H1 (cell line): Measurements from ENCODE around the gene WDR64. TPM values are rescaled to one million over a fixed set of nuclear protein-coding genes. Genes with fewer than 3 reads are reported as not detected.

Source experiments
- CTCF ChIA-PET: fragments of 300-600 bp; sonication (Branson Sonifier 250); formaldehyde crosslinking; loops from one replicate; lab custom pipeline; 2021; ENCODE audit not compliant: partially characterized antibody; lab: Charles Lee
- POLR2A ChIA-PET: fragments of 300-600 bp; sonication (Branson Sonifier 250); formaldehyde crosslinking; loops from one replicate; lab custom pipeline; 2021; ENCODE audit warnings: inconsistent platforms; ENCODE audit not compliant: partially characterized antibody; lab: Charles Lee
- DNase-seq, 2 experiments: peaks; one replicate each; pipeline versions ENCODE4 v3.0.0 to v3.0.0-alpha.2; 2010 to 2022; ENCODE audit warnings: low spot score in 2 of 2, low read depth in 1 of 2, mixed read lengths in 1 of 2
- FAIRE-seq: peaks from 2 replicates; lab custom pipeline; 2011; peaks lifted over from hg19 to GRCh38; lab: Jason Lieb, UNC
- H2AFZ ChIP-seq: 2 replicates; pipeline ENCODE4 v1.8.1; 2012; ENCODE audit warnings: low read length, inconsistent platforms
- H2AK5ac ChIP-seq: 2 replicates; pipeline ENCODE4 v1.6.1; 2013; ENCODE audit warnings: low read depth, low read length
- H2BK120ac ChIP-seq: replicated peaks from 2 replicates; pipeline ENCODE3; 2013; ENCODE audit warnings: low read depth, low read length, inconsistent platforms
- H2BK12ac ChIP-seq: 2 replicates; pipeline ENCODE4 v1.6.1; 2013; ENCODE audit warnings: low read depth, low read length
- H2BK15ac ChIP-seq: 2 replicates; pipeline ENCODE4 v1.6.1; 2013; ENCODE audit warnings: low read length
- H2BK20ac ChIP-seq: 2 replicates; pipeline ENCODE4 v1.6.1; 2013; ENCODE audit warnings: low read length
- H2BK5ac ChIP-seq: 2 replicates; pipeline ENCODE4 v1.6.1; 2013; ENCODE audit warnings: low read depth, low read length
- H3K14ac ChIP-seq: 2 replicates; pipeline ENCODE4 v1.6.1; 2013; ENCODE audit warnings: inconsistent platforms; ENCODE audit not compliant: insufficient read length
- H3K18ac ChIP-seq: 2 replicates; pipeline ENCODE4 v1.6.1; 2013; ENCODE audit warnings: low read length; ENCODE audit errors: extremely low read depth
- H3K23ac ChIP-seq: 2 replicates; pipeline ENCODE4 v1.6.1; 2013; ENCODE audit warnings: inconsistent platforms; ENCODE audit not compliant: insufficient read length
- H3K23me2 ChIP-seq: 2 replicates; pipeline ENCODE4 v1.6.1; 2013; ENCODE audit warnings: low read depth, low read length
- H3K27ac ChIP-seq: 2 replicates; pipeline ENCODE4 v1.6.1; 2011; ENCODE audit warnings: low read depth, low read length, inconsistent platforms
- H3K27me3 ChIP-seq, 4 experiments: replicated peaks in 1 of 4; 1 replicate in 1 of 4; 2 replicates in 3 of 4; pipeline versions ENCODE4 v1.6.1 to v1.8.1; 2011 to 2013; ENCODE audit warnings: low read length in 3 of 4, mild to moderate bottlenecking in 3 of 4, inconsistent platforms in 2 of 4, mixed read lengths in 2 of 4, moderate library complexity in 1 of 4; ENCODE audit not compliant: control insufficient read depth in 3 of 4, insufficient read depth in 3 of 4; ENCODE audit errors: extremely low read depth in 1 of 4
- H3K36me3 ChIP-seq, 4 experiments: 2 replicates each; pipeline versions ENCODE4 v1.6.1 to v1.8.1; 2011 to 2013; ENCODE audit warnings: mild to moderate bottlenecking in 4 of 4, low read length in 3 of 4, moderate library complexity in 2 of 4, control low read depth in 1 of 4, inconsistent platforms in 1 of 4; ENCODE audit not compliant: insufficient read depth in 4 of 4, control insufficient read depth in 2 of 4
- H3K4ac ChIP-seq: replicated peaks from 2 replicates; pipeline ENCODE3; 2013; ENCODE audit warnings: low read length, low read depth, mixed read lengths, inconsistent platforms; ENCODE audit not compliant: insufficient read length
- H3K4me1 ChIP-seq, 4 experiments: replicated peaks in 1 of 4; 1 replicate in 1 of 4; 2 replicates in 3 of 4; pipeline versions ENCODE4 v1.6.1 to v1.8.1; 2011 to 2013; ENCODE audit warnings: low read length in 3 of 4, inconsistent platforms in 2 of 4, mixed read lengths in 1 of 4; ENCODE audit not compliant: insufficient read depth in 4 of 4, control insufficient read depth in 3 of 4
- H3K4me2 ChIP-seq, 2 experiments: 2 replicates each; pipeline versions ENCODE4 v1.6.1 to v1.8.1; 2011 to 2013; ENCODE audit warnings: low read depth in 2 of 2, low read length in 2 of 2, control low read depth in 1 of 2, inconsistent platforms in 1 of 2, mild to moderate bottlenecking in 1 of 2; ENCODE audit not compliant: insufficient read depth in 1 of 2
- H3K4me3 ChIP-seq, 4 experiments: fragments of 200-600, 300-600 bp in 1 of 4; sonication (generic), shearing (Covaris generic), sonication (Bioruptor Twin) in 1 of 4; 2 replicates each; pipeline versions ENCODE4 v1.5.1 to v1.8.1; 2011 to 2016; ENCODE audit warnings: low read length in 4 of 4, low read depth in 3 of 4, control low read depth in 2 of 4, inconsistent platforms in 2 of 4, mild to moderate bottlenecking in 2 of 4, mixed read lengths in 1 of 4, moderate library complexity in 1 of 4; ENCODE audit not compliant: insufficient read depth in 2 of 4; ENCODE audit errors: extremely low read depth in 1 of 4
- H3K56ac ChIP-seq: replicated peaks from 2 replicates; pipeline ENCODE3; 2013; ENCODE audit warnings: low read depth, mild to moderate bottlenecking, mixed read lengths, low read length, inconsistent platforms; ENCODE audit not compliant: insufficient read length
- H3K79me1 ChIP-seq: 2 replicates; pipeline ENCODE4 v1.6.1; 2013; ENCODE audit warnings: low read depth, low read length, control low read depth
- H3K79me2 ChIP-seq, 2 experiments: 2 replicates each; pipeline versions ENCODE4 v1.6.1 to v1.8.1; 2012 to 2013; ENCODE audit warnings: low read length in 2 of 2, mild to moderate bottlenecking in 2 of 2, inconsistent platforms in 1 of 2; ENCODE audit not compliant: insufficient read depth in 2 of 2, control insufficient read depth in 1 of 2
- H3K9ac ChIP-seq, 4 experiments: replicated peaks in 1 of 4; 1 replicate in 1 of 4; 2 replicates in 3 of 4; pipeline versions ENCODE4 v1.6.1 to v1.8.1; 2011 to 2013; ENCODE audit warnings: low read depth in 3 of 4, low read length in 3 of 4, control low read depth in 2 of 4, mild to moderate bottlenecking in 2 of 4, moderate library complexity in 2 of 4, inconsistent platforms in 1 of 4; ENCODE audit errors: extremely low read depth in 1 of 4
- H3K9me3 ChIP-seq, 2 experiments: 2 replicates each; pipeline versions ENCODE4 v1.6.1 to v1.8.1; 2012 to 2013; ENCODE audit warnings: mild to moderate bottlenecking in 2 of 2, moderate library complexity in 2 of 2, control low read depth in 1 of 2, inconsistent platforms in 1 of 2, low read depth in 1 of 2, low read length in 1 of 2, mixed read lengths in 1 of 2; ENCODE audit not compliant: insufficient read depth in 2 of 2
- H4K20me1 ChIP-seq, 2 experiments: replicated peaks in 1 of 2; 2 replicates each; pipeline versions ENCODE3 to v1.8.1; 2011 to 2013; ENCODE audit warnings: inconsistent platforms in 2 of 2, low read length in 2 of 2, mild to moderate bottlenecking in 1 of 2; ENCODE audit not compliant: insufficient read depth in 2 of 2, control insufficient read depth in 1 of 2
- H4K5ac ChIP-seq: 2 replicates; pipeline ENCODE4 v1.6.1; 2013; ENCODE audit warnings: low read length, low read depth, mixed read lengths, inconsistent platforms; ENCODE audit not compliant: insufficient read length
- H4K8ac ChIP-seq: 2 replicates; pipeline ENCODE4 v1.8.0; 2013; ENCODE audit warnings: mild to moderate bottlenecking, moderate library complexity, low read length, inconsistent platforms; ENCODE audit not compliant: insufficient read depth; ENCODE audit errors: extremely low read depth
- H4K91ac ChIP-seq: replicated peaks from 2 replicates; pipeline ENCODE3; 2013; ENCODE audit warnings: low read length, mixed read lengths, inconsistent platforms; ENCODE audit not compliant: insufficient read length
- BACH1 ChIP-seq: IDR thresholded peaks from 2 replicates; pipeline ENCODE4 v1.6.1; 2012; ENCODE audit warnings: low read length, improper control_type of control experiment
- CEBPB ChIP-seq: IDR thresholded peaks from 2 replicates; pipeline ENCODE4 v1.6.1; 2012; ENCODE audit warnings: low read depth, low read length
- HDAC6 ChIP-seq: IDR thresholded peaks from one replicate; pipeline ENCODE4 v1.7.1; 2012; ENCODE audit warnings: low read depth, mild to moderate bottlenecking, inconsistent platforms, low read length, moderate library complexity
- POLR2A ChIP-seq, 2 experiments: IDR thresholded peaks; 1 replicate in 1 of 2; 2 replicates in 1 of 2; pipeline ENCODE4 v1.6.1; 2011; ENCODE audit warnings: low read depth in 2 of 2, low read length in 2 of 2, mild to moderate bottlenecking in 2 of 2; ENCODE audit errors: control extremely low read depth in 1 of 2
- POU5F1 ChIP-seq: IDR thresholded peaks from 2 replicates; pipeline ENCODE4 v1.6.1; 2011; ENCODE audit warnings: low read depth, mild to moderate bottlenecking, low read length, moderate library complexity
- RNF2 ChIP-seq: fragments of 200-900, 300-1000 bp; sonication (generic); IDR thresholded peaks from 2 replicates; pipeline ENCODE4 v1.7.1; 2016; ENCODE audit warnings: borderline replicate concordance, low read depth, mild to moderate bottlenecking, antibody characterized with exemption, low read length; ENCODE audit not compliant: poor library complexity, severe bottlenecking; ENCODE audit errors: missing control alignments
- RXRA ChIP-seq: IDR thresholded peaks from 2 replicates; pipeline ENCODE4 v1.6.1; 2011; ENCODE audit warnings: low read depth, mild to moderate bottlenecking, low read length, moderate library complexity; ENCODE audit not compliant: insufficient read depth
- SAP30 ChIP-seq: fragments of 300-600 bp; sonication (generic); IDR thresholded peaks from 2 replicates; pipeline ENCODE4 v1.7.1; 2012; ENCODE audit warnings: low read length, moderate library complexity, mild to moderate bottlenecking, inconsistent platforms; ENCODE audit not compliant: insufficient read depth, insufficient replicate concordance
- SP2 ChIP-seq: IDR thresholded peaks from 2 replicates; pipeline ENCODE4 v1.6.1; 2012; ENCODE audit warnings: mild to moderate bottlenecking, low read length, inconsistent platforms
- SRF ChIP-seq: IDR thresholded peaks from 2 replicates; pipeline ENCODE4 v1.6.1; 2011; ENCODE audit warnings: mild to moderate bottlenecking, low read depth, low read length, moderate library complexity
- TCF12 ChIP-seq: IDR thresholded peaks from 2 replicates; pipeline ENCODE4 v1.6.1; 2011; ENCODE audit warnings: low read depth, mild to moderate bottlenecking, low read length
- polyA plus RNA-seq, 7 experiments: library from polyadenylated mRNA; depleted of rRNA in 3 of 7; stranded (reverse) in 5 of 7; unstranded in 2 of 7; fragments of >200 nt in 5 of 7; fragments of 200-250 nt in 2 of 7; gene quantifications; 1 replicate in 5 of 7; 2 replicates in 1 of 7; 4 replicates in 1 of 7; pipeline versions ENCODE4 v1.2.1 to v1.2.3, GENCODE V29; 2011 to 2013; ENCODE audit warnings: missing spikeins in 2 of 7, mixed read lengths in 2 of 7
- total RNA-seq: library from RNA; stranded (reverse); fragmentation: NEBNext Ultra II Directional; extraction: Animal tissue kit (Norgen Biotek cat#: 25700); gene quantifications from 2 replicates; pipeline ENCODE4 v1.2.1, GENCODE V29; 2021
- TF ChIP-seq, protein P1 (sequence below): IDR thresholded peaks from 2 replicates; pipeline ENCODE4 v1.6.1; 2011; ENCODE audit warnings: low read length, improper control_type of control experiment
- TF ChIP-seq, protein P2 (sequence below): IDR thresholded peaks from 2 replicates; pipeline ENCODE4 v1.6.1; 2012; ENCODE audit warnings: low read length, inconsistent platforms

Gene WDR64
- total and polyA plus RNA-seq, 2 of the 8 experiments (the other 6 are each of a cell fraction or from before 2014, with no cell fraction given) = 0.02 TPM; not detected in 1

DNA sequence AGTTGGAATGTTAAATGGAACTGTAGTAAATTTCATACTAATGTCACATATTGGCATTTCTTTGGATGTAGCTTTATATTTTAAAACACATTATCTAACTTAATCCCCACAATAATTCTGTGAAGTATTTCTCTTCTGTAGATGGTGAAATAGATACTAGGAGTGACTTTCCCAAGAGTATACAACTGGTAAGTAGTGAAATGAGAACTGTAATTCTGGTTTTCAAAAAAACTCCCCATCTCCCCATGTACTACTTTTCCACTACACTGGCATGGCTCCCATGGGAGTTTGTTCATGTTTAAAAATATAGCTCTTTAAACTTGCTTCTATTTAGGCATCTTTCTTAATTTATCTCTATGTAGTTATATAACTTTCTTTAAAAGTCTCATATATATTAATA lies 22.1 kb upstream of the WDR64 start:
- Histone ChIP-seq H3K56ac (no peak overlapping the region), H3K36me3 (peaks cover 0 to 26% (median 7%) of the 10 kb centered on the region in 4 experiments; a peak in 5 of 8 replicates), H4K8ac (no peak overlapping the region), H3K4ac (no peak overlapping the region), H2BK15ac (no peak overlapping the region), H3K14ac (no peak overlapping the region), H3K79me2 (peaks cover 0 to 46% of the 10 kb centered on the region in 2 experiments; a peak in 3 of 4 replicates), H3K27me3 (no peaks in the 10 kb centered on the region), H3K23ac (no peak overlapping the region), H2BK120ac (no peak overlapping the region), H3K18ac (no peak overlapping the region), H4K91ac (no peak overlapping the region), H3K79me1 (no peaks in the 10 kb centered on the region), H2BK5ac (no peak overlapping the region), H3K4me2 (no peak overlapping the region), H3K9me3 (no peaks in the 10 kb centered on the region), H2BK12ac (no peak overlapping the region), H3K4me3 (no peak overlapping the region), H2AK5ac (no peak overlapping the region), H3K9ac (no peak overlapping the region), H4K20me1 (peaks cover 2 to 3% of the 10 kb centered on the region in 2 experiments), H3K4me1 (peaks cover 0 to 3% (median 0%) of the 10 kb centered on the region in 4 experiments; a peak in 3 of 7 replicates), H2AFZ (no peak overlapping the region), H2BK20ac (no peak overlapping the region), H3K27ac (no peak overlapping the region), H4K5ac (no peak overlapping the region), H3K23me2 (no peaks in the 10 kb centered on the region)
- ChIA-PET POLR2A (no interaction called here), CTCF (interaction anchor here (0.7 to 1.7 kb wide), 4 partner anchors 12 to 203 kb away, joined by 3 to 5 read pairs (median 3); no protein-coding TSS in a partner anchor)
- no peak for DNase-seq
- FAIRE-seq = no peak
- no peak for TF ChIP-seq POU5F1
- no peak for TF ChIP-seq BACH1
- TF ChIP-seq RXRA = no peak
- TF ChIP-seq, protein P1, sequence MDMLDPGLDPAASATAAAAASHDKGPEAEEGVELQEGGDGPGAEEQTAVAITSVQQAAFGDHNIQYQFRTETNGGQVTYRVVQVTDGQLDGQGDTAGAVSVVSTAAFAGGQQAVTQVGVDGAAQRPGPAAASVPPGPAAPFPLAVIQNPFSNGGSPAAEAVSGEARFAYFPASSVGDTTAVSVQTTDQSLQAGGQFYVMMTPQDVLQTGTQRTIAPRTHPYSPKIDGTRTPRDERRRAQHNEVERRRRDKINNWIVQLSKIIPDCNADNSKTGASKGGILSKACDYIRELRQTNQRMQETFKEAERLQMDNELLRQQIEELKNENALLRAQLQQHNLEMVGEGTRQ = no peak
- TF ChIP-seq TCF12 = no peak
- no peak for TF ChIP-seq RNF2
- TF ChIP-seq, protein P2, sequence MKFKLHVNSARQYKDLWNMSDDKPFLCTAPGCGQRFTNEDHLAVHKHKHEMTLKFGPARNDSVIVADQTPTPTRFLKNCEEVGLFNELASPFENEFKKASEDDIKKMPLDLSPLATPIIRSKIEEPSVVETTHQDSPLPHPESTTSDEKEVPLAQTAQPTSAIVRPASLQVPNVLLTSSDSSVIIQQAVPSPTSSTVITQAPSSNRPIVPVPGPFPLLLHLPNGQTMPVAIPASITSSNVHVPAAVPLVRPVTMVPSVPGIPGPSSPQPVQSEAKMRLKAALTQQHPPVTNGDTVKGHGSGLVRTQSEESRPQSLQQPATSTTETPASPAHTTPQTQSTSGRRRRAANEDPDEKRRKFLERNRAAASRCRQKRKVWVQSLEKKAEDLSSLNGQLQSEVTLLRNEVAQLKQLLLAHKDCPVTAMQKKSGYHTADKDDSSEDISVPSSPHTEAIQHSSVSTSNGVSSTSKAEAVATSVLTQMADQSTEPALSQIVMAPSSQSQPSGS = no peak
- TF ChIP-seq HDAC6 = no peak
- no peak for TF ChIP-seq POLR2A (IDR thresholded peaks at IDR 0.05; ENCODE audit: control extremely low read depth in 1 of 2, low read depth in 2 of 2, low read length in 2 of 2)
- TF ChIP-seq SP2 = no peak
- TF ChIP-seq CEBPB = no peak
- no peak for TF ChIP-seq SAP30
- no peak for TF ChIP-seq SRF
